Measurements from ENCODE around the gene MACROD2.
A peak's percentile ranks its signal among the peaks of the same experiment; 100 is the strongest.

Gene MACROD2

GRCh38 chr20:15634102-15634501, 1638.8 kb downstream of the MACROD2 start:
- DNase-seq (ENCODE audit: extremely low read depth, low read depth): no peak
- TF ChIP-seq CTCF (IDR thresholded peaks at IDR 0.05; ENCODE audit: low read depth, low read length): no peak

GRCh38 chr20:15637546-15637945, 1642.2 kb downstream of the MACROD2 start:
- no peak for DNase-seq (ENCODE audit: extremely low read depth, low read depth)
- no peak for TF ChIP-seq CTCF (IDR thresholded peaks at IDR 0.05; ENCODE audit: low read depth, low read length)

GRCh38 chr20:15637950-15638754, 1642.8 kb downstream of the MACROD2 start:
- no peak for DNase-seq (ENCODE audit: extremely low read depth, low read depth)
- TF ChIP-seq CTCF (IDR thresholded peaks at IDR 0.05; ENCODE audit: low read depth, low read length): no peak

- DNase-seq (ENCODE audit: extremely low read depth, low read depth): no peak
- no peak for TF ChIP-seq CTCF (IDR thresholded peaks at IDR 0.05; ENCODE audit: low read depth, low read length)
These were observed 1643.5 kb downstream of the MACROD2 start for GRCh38 chr20:15638816-15639215.

GRCh38 chr20:15639839-15640238, 1644.5 kb downstream of the MACROD2 start:
- TF ChIP-seq CTCF (IDR thresholded peaks at IDR 0.05; ENCODE audit: low read depth, low read length): no peak
- no peak for DNase-seq (ENCODE audit: extremely low read depth, low read depth)

GRCh38 chr20:15642109-15642508, 1646.8 kb downstream of the MACROD2 start:
- DNase-seq (ENCODE audit: extremely low read depth, low read depth): no peak
- TF ChIP-seq CTCF (IDR thresholded peaks at IDR 0.05; ENCODE audit: low read depth, low read length): no peak

GRCh38 chr20:15642676-15643075, 1647.4 kb downstream of the MACROD2 start:
- no peak for TF ChIP-seq CTCF (IDR thresholded peaks at IDR 0.05; ENCODE audit: low read depth, low read length)
- peak; percentile 11 for DNase-seq (ENCODE audit: extremely low read depth, low read depth)

All from AG09319 (cell line).